Body of pancreas (tissue), 4 donors: ENCODE measurements around the gene PALMD.

Source experiments
- POLR2A ChIP-seq, 3 donors: fragments of 450-650 bp; IDR thresholded peaks; one replicate each; pipeline ENCODE4 v1.6.1; 2016; ENCODE audit warnings: antibody characterized with exemption in 3 of 3, mild to moderate bottlenecking in 2 of 3
- TF ChIP-seq, protein P1 (sequence below), 7 experiments: fragments of 450-650 bp in 4 of 7; fragments of 200-600 bp in 3 of 7; sonication (generic) in 3 of 7; IDR thresholded peaks; one replicate each; pipeline ENCODE4 v1.5.1; 2016 to 2019; ENCODE audit warnings: antibody characterized with exemption in 7 of 7

DNA sequence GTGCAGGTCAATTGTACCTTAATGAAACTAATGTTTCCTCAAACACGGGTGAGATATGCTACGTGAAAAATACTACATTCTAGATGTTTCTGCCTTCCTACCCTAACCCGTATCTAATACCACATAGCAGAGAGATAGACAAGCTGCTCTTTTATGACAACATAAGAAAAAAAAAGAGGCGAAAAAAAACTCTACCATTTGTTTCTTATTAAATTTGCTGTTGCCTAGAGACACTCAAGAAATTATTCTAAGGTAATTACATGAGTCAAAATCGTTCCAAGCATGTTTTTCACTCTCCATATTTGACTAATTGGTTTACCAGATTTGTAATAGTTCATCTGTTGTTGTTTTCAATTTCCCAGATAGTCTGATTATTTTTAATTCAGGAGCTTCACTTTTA is 27.4 kb downstream of the PALMD start:
- TF ChIP-seq, protein P1, sequence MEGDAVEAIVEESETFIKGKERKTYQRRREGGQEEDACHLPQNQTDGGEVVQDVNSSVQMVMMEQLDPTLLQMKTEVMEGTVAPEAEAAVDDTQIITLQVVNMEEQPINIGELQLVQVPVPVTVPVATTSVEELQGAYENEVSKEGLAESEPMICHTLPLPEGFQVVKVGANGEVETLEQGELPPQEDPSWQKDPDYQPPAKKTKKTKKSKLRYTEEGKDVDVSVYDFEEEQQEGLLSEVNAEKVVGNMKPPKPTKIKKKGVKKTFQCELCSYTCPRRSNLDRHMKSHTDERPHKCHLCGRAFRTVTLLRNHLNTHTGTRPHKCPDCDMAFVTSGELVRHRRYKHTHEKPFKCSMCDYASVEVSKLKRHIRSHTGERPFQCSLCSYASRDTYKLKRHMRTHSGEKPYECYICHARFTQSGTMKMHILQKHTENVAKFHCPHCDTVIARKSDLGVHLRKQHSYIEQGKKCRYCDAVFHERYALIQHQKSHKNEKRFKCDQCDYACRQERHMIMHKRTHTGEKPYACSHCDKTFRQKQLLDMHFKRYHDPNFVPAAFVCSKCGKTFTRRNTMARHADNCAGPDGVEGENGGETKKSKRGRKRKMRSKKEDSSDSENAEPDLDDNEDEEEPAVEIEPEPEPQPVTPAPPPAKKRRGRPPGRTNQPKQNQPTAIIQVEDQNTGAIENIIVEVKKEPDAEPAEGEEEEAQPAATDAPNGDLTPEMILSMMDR (IDR thresholded peaks at IDR 0.05) = no peak
- TF ChIP-seq POLR2A (IDR thresholded peaks at IDR 0.05) = no peak
